Measurements from ENCODE around the gene TSFM.

TSFM gene

GRCh38 chr12:57782608-57783465 is at the start of gene TSFM:
Gene TSFM (plus strand): TSS chr12:57782787. CDS start chr12:57782802, 15 bp downstream.
- DNase-seq, result peak; percentile 98

GRCh38 chr12:57733928-57734327 is 48.7 kb upstream of the TSFM start:
- DNase-seq, result no peak

DNA sequence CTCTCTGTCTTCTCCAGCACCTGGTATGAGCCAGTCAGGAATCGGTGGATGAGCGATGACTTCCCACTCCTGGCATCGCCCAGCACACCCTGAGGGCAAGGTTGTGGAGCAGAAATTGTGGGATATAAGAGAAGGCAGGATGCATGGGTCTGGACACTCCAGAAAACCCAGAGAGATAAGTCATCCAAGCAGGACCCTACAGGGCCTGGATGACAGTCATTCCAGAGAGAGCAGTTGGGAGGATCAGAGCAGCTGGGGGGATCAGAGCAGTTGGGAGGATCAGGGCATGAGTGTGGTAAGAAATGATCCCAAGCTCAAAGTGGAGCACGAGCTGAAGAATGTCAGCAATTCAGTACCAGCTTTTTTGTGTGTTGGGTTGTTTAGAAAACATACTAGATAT is 48.0 kb upstream of the TSFM start:
- DNase-seq, result no peak

GRCh38 chr12:57735198-57735855 is 47.3 kb upstream of the TSFM start:
- DNase-seq, result no peak

GRCh38 chr12:57735952-57736740 is 46.4 kb upstream of the TSFM start:
- no peak for DNase-seq

DNA sequence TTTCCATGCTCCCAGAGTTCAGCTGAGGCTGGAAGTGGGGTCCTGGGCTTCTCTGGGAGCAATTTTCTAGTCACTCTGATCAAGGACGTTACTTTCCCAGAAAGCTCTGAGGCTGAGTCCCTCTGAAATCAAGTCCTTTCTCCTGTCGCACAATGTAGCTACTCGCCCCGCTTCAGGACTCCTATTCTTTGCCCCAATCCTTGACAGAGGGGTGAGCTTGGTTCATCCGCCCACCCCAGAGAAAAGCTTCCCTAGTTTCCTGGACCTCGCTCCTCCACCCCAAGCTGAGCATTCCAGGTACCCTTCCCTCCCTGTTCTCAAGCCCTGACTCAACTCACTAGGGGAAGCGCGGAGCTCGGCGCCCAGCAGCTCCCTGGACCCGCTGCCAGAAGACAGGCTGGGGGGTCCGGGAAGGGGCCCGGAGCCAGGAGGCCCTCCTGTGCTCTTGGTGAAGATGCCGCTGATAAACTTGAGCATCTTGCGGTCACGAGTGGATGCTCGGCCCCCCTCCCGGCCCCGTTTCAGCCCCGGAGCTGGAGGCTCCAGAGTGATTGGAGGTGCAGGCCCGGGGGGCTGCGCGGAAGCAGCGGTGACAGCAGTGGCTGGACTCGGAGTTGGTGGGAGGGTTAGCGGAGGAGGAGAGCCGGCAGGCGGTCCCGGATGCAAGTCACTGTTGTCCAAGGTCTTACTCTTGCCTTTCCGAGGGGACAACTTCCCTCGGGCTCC is 45.7 kb upstream of the TSFM start:
- DNase-seq, result no peak

- DNase-seq, result no peak
These were observed 44.8 kb upstream of the TSFM start for GRCh38 chr12:57737467-57738460.

DNA sequence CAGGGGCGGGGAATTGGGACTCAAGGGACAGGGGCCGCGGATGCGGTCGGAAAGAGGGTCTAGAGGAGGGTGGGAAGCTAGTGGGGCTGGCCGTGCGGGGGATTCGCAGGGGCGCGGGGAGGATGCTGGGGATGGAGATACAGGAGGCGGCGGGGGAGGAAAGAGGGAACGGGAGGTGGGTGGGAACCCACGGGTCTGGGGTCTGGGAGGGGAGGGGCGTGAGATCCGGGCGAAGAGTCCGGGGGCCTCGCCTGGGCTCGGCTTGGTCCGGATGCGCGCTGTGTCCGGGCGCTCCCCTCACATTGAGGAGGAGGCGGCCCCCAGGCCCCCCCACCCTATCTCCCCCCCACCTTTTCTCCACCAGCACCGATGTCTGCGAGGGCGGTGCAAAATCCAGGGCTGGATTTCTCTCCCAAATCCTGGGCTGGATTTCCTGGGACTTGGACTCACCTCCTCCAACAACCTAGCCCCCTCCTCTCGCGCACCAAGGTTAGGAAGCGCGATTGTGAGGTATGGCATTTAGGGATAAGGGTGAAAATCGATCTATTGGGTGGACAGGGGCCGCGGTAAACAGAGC is 43.8 kb upstream of the TSFM start, which contains the start of gene AGAP2:
TSS of gene AGAP2 (minus strand) at position 82 of the 577 bp plus-strand sequence. CDS start 496 bp downstream, outside the sequence.
- no peak for DNase-seq

- no peak for DNase-seq
These were observed 43.2 kb upstream of the TSFM start for GRCh38 chr12:57739387-57739786.

- no peak for DNase-seq
These were observed 42.6 kb upstream of the TSFM start for GRCh38 chr12:57739914-57740538.

DNA sequence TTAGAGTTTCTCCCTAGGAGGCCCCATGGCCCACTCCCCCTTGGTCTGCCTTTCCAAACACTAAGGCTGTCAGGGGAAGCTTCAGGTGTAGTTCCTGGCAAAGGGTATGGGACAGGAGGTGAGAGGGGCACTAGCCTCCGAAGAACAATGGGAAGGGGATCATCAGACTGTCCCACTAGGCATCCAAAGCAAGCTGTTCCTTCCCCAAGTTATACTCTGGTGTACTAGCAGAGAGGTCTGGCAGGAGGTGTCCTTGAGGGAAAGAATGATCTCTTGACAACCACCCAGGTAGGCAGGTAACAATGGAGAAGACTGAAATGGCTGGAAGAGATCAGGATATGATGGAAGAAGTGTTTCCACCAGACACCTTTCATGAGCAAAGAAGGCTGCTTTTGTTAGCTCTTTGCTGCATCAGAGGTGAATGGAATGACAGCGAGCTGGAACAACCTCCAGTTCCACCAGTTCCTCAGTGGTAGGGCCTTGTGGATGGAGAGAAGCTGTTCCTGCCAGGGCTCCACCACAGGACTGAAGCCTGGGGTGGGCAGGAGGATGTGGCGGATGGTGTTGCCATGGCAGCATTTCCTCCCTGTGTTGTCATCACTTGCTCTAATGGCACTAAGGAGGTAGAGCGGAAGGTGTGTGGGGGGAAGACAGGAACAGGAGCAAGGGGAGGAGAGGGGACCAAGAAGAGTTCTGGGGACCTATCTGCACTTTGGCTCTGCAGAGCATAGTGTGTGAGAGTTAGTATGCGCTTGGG is 41.8 kb upstream of the TSFM start:
- peak; percentile 89 for DNase-seq

DNA sequence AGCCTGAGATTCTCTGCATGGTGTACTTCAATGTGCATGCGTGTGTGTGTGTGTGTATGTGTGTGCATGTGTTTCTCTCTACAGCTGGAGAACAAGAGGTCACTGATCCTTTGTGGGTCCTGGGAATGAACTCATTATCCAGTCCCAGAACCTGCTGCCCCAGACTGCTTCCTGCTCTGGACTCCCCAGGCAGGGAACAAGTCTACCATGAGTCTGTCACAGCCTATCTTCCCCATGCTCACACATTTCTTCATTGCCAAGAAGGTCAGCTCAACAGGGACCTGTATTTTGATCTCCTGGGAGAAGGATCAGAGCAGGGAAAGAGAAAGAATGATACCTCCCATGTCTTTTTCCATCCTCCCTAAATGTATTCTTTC is 41.2 kb upstream of the TSFM start:
- DNase-seq, result no peak

DNA sequence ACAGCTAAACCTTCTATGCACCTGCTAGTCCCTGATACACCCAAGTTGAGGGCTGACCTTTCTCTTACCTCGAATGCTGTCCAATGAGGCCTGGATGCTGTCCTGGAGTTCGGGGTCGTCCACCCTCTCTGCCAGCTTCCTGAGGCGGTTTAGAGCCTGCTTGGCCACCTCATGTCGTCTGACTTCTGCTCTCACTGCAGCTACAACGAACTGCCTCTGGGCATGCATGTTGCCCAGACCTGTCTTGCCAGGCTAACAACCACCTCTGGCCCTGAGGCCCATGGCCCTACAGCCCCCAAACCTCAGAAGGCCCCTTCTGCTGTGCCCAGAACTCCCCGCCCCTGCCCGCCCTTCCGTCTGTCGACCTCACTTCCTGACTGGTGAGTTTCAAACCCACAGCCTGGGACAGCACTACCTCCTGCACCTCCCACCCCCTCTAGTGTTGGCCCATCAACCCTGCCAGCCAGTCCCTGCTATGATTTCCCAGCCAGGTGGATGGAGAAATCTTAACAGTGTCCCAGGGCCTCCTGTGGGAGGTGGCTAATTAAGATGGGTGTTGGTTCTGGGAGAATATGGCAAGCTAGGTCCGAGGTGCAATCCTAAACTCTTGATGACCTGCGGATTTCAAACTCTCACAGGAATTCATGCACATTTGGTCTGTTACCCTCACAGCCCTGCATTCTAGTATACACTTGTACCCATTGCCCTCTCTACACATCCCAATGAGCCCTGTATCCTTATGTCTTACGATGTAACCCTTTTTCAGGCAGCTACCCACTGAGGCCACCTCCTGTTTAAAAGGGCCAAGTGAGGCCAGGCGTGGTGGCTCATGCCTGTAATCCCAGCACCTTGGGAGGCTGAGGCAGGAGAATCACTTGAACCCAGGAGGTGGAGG is 40.5 kb upstream of the TSFM start:
- DNase-seq, result peak; percentile 88

DNA sequence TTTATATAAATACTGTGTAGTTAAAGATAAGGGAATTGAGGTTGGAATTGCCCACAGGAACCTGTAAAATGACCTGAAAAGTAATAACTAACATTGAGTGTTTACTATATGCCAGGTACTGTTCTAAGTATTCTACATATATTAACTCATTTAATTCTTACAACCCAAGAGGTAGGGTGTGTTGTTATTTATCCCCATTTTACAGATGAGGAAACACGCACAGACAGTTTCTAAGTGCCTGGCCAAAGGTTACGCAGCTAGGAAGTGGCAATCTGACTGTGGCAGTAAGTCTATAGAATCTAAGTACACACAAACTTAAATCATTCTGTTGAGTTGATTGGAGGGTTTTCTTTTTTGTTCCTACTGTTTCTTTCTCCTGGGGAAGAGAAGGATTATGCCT is 38.8 kb upstream of the TSFM start:
- DNase-seq, result no peak

- peak; percentile 63 for DNase-seq
These were observed 38.3 kb upstream of the TSFM start for GRCh38 chr12:57744194-57744776.

GRCh38 chr12:57744777-57745484 is 37.7 kb upstream of the TSFM start, which contains the start of gene TSPAN31:
Gene TSPAN31 (plus strand): TSS chr12:57745039. CDS start chr12:57745155, 116 bp downstream.
- peak; percentile 96 for DNase-seq

GRCh38 chr12:57745485-57745881 is 37.1 kb upstream of the TSFM start:
- DNase-seq, result no peak
